Transverse colon (tissue), 4 donors: ENCODE data around the gene CCDC33. TPM values are rescaled to one million over a fixed set of nuclear protein-coding genes. Genes with fewer than 3 reads are reported as not detected.

Source experiments
- DNase-seq: peaks from one replicate; pipeline ENCODE4 v3.0.0-alpha.2; 2019
- H3K27ac ChIP-seq, 4 donors: fragments of 200-600 bp; sonication (generic); 2 replicates each; pipeline ENCODE4 v1.5.1; 2016 to 2018; ENCODE audit warnings: inconsistent platforms in 4 of 4
- H3K27me3 ChIP-seq: fragments of 200-600 bp; sonication (generic); 2 replicates; pipeline ENCODE4 v1.5.1; 2017; ENCODE audit warnings: inconsistent platforms
- H3K36me3 ChIP-seq, 4 donors: fragments of 200-600 bp; sonication (generic); 2 replicates each; pipeline ENCODE4 v1.5.1; 2017 to 2019; ENCODE audit warnings: inconsistent platforms in 4 of 4
- H3K4me1 ChIP-seq, 4 donors: fragments of 200-600 bp; sonication (generic); 2 replicates each; pipeline ENCODE4 v1.5.1; 2017 to 2020; ENCODE audit warnings: inconsistent platforms in 4 of 4
- H3K4me3 ChIP-seq, 4 donors: fragments of 200-600 bp; sonication (generic); 1 replicate in 1 of 4; 2 replicates in 3 of 4; pipeline versions ENCODE4 v1.5.1 to v1.6.1; 2017 to 2019; ENCODE audit warnings: inconsistent platforms in 4 of 4
- H3K9me3 ChIP-seq, 2 donors: fragments of 200-600 bp; sonication (generic); 2 replicates each; pipeline ENCODE4 v1.5.1; 2017 to 2019; ENCODE audit warnings: inconsistent platforms in 2 of 2
- EP300 ChIP-seq: sonication (generic); formaldehyde crosslinking; IDR thresholded peaks from one replicate; pipeline ENCODE4 v1.6.1; 2017; ENCODE audit warnings: antibody characterized with exemption, low read depth
- POLR2A ChIP-seq: fragments of 450-650 bp; IDR thresholded peaks from one replicate; pipeline ENCODE4 v1.6.1; 2016; ENCODE audit warnings: antibody characterized with exemption, mild to moderate bottlenecking, moderate library complexity
- POLR2AphosphoS5 ChIP-seq, 3 donors: sonication (generic); formaldehyde crosslinking; IDR thresholded peaks; one replicate each; pipeline ENCODE4 v1.6.1; 2016; ENCODE audit warnings: antibody characterized with exemption in 3 of 3
- WGBS, 2 donors: methylation state at CpG; one replicate each; pipeline ENCODE4 v1.1.5; 2018; ENCODE audit warnings: low coverage in 1 of 2; 5-methylcytosine and 5-hydroxymethylcytosine counted together
- in situ Hi-C, 4 donors: fragments of 200-750 bp; cut with MboI; loops; one replicate each; pipeline versions ENCODE4 v1.15.0 to v1.15.1; 2017; ENCODE audit warnings: low sequenced_read_pairs in 3 of 4, low pct_ligation_motif_present in 1 of 4, low pct_unique_long_range_greater_than_20kb in 1 of 4
- intact Hi-C: fragments of 100-400 bp; cut with DNase I; formaldehyde crosslinking; loops from one replicate; pipeline ENCODE4 v1.15.1; 2023; ENCODE audit warnings: low total_unique reads
- total RNA-seq, 4 donors: library from RNA; depleted of rRNA; stranded (reverse); fragments of >200 nt; gene quantifications; one replicate each; pipeline ENCODE4 v1.1.0, GENCODE V29; 2016
- TF ChIP-seq, protein P1 (sequence below), 5 experiments: fragments of 200-600 bp in 3 of 5; fragments of 450-650 bp in 2 of 5; sonication (generic) in 3 of 5; IDR thresholded peaks; 1 replicate in 2 of 5; 2 replicates in 3 of 5; pipeline ENCODE4 v1.5.1; 2016 to 2017; ENCODE audit warnings: antibody characterized with exemption in 5 of 5, inconsistent platforms in 3 of 5, mild to moderate bottlenecking in 2 of 5, moderate library complexity in 1 of 5

The CCDC33 gene
- total RNA-seq, 4 donors from 2014 or later = 0.16 TPM; not detected in 3

DNA sequence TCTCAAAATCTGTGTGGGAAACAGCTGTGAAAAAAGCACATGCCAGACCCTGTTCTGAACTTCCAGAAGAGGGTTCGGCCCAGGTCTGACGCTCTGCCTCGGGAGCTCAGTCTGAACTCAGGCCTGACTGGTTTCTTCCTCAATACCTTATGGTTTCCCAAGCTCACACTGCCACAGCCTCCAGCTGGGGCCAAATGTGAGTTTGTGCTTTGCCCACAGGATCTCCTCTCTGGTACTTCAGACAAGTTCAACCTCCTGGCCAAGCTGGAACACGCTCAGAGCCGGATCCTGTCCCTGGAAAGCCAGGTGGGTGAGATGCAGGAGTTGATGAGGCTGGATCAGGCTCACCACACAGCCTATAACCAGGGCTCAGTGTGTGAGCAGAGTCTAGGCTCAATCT is 97.5 kb downstream of the CCDC33 start:
- Histone ChIP-seq H3K4me1 (no peaks in the 10 kb centered on the region), H3K4me3 (no peak overlapping the region), H3K9me3 (no peaks in the 10 kb centered on the region), H3K27ac (no peak overlapping the region), H3K27me3 (no peaks in the 10 kb centered on the region), H3K36me3 (no peaks in the 10 kb centered on the region)
- in situ Hi-C loops (no loop called here), intact Hi-C loops (no loop called here)
- DNase-seq = no peak
- 64 to 88% methylated on average over 3 to 5 of the region's 5 CpGs for WGBS, 2 donors
- no peak for TF ChIP-seq EP300
- no peak for TF ChIP-seq POLR2AphosphoS5 (IDR thresholded peaks at IDR 0.05)
- no peak for TF ChIP-seq POLR2A
- TF ChIP-seq, protein P1, sequence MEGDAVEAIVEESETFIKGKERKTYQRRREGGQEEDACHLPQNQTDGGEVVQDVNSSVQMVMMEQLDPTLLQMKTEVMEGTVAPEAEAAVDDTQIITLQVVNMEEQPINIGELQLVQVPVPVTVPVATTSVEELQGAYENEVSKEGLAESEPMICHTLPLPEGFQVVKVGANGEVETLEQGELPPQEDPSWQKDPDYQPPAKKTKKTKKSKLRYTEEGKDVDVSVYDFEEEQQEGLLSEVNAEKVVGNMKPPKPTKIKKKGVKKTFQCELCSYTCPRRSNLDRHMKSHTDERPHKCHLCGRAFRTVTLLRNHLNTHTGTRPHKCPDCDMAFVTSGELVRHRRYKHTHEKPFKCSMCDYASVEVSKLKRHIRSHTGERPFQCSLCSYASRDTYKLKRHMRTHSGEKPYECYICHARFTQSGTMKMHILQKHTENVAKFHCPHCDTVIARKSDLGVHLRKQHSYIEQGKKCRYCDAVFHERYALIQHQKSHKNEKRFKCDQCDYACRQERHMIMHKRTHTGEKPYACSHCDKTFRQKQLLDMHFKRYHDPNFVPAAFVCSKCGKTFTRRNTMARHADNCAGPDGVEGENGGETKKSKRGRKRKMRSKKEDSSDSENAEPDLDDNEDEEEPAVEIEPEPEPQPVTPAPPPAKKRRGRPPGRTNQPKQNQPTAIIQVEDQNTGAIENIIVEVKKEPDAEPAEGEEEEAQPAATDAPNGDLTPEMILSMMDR (IDR thresholded peaks at IDR 0.05) = no peak

DNA sequence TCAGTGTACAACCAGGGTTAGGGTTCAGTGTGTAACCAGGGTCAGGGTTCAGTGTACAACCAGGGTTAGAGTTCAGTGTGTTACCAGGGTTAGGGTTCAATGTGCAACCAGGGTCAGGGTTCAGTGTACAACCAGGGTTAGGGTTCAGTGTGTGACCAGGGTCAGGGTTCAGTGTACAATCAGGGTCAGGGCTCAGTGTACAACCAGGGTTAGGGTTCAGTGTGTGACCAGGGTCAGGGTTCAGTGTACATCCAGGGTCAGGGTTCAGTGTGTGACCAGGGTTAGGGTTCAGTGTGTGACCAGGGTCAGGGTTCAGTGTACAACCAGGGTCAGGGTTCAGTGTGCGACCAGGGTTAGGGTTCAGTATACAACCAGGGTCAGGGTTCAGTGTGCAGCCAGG is 98.0 kb downstream of the CCDC33 start:
- intact Hi-C loops (no loop called here), in situ Hi-C loops (no loop called here)
- no peak for DNase-seq
- no peak for TF ChIP-seq POLR2A
- H3K9me3 ChIP-seq = no peaks in the 10 kb centered on the region
- H3K27ac ChIP-seq = no peak overlapping the region
- WGBS, 2 donors = 100% methylated on average over 1 of the region's 1 CpG; no CpG with 5 or more reads in 1 of the 2 donors
- no peaks in the 10 kb centered on the region for H3K27me3 ChIP-seq
- H3K4me1 ChIP-seq = no peaks in the 10 kb centered on the region
- H3K36me3 ChIP-seq = no peaks in the 10 kb centered on the region
- no peak overlapping the region for H3K4me3 ChIP-seq

DNA sequence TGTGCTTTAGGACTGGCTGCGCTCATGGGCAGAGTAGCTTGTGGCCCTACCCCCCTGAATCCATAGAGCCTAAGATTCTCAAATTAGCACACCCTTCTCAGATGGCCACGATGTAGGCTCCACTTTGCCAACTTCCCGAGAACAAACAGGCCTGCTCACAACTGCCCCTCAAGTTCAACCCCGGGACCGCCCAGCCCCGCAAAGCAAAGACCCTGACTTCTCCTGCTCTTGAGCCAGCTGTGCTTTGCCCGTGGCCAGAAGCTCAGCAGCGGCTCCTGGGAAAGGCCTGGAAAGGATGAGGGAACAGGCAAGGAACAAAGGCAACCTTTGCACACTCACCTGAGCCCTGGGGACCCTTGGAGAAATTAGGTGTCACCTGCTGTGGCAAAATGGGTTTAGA is 99.3 kb downstream of the CCDC33 start:
- TF ChIP-seq POLR2A (no peak), POLR2AphosphoS5 (IDR thresholded peaks at IDR 0.05) (no peak), EP300 (no peak)
- TF ChIP-seq, protein P1 (IDR thresholded peaks at IDR 0.05) = no peak
- no peak for DNase-seq
- Histone ChIP-seq H3K4me1 (no peaks in the 10 kb centered on the region), H3K4me3 (no peak overlapping the region), H3K9me3 (no peaks in the 10 kb centered on the region), H3K36me3 (no peaks in the 10 kb centered on the region), H3K27ac (no peak overlapping the region), H3K27me3 (no peaks in the 10 kb centered on the region)
- 86 to 93% methylated on average over 4 to 8 of the region's 8 CpGs for WGBS, 2 donors
- intact Hi-C loops (no loop called here), in situ Hi-C loops (no loop called here)

DNA sequence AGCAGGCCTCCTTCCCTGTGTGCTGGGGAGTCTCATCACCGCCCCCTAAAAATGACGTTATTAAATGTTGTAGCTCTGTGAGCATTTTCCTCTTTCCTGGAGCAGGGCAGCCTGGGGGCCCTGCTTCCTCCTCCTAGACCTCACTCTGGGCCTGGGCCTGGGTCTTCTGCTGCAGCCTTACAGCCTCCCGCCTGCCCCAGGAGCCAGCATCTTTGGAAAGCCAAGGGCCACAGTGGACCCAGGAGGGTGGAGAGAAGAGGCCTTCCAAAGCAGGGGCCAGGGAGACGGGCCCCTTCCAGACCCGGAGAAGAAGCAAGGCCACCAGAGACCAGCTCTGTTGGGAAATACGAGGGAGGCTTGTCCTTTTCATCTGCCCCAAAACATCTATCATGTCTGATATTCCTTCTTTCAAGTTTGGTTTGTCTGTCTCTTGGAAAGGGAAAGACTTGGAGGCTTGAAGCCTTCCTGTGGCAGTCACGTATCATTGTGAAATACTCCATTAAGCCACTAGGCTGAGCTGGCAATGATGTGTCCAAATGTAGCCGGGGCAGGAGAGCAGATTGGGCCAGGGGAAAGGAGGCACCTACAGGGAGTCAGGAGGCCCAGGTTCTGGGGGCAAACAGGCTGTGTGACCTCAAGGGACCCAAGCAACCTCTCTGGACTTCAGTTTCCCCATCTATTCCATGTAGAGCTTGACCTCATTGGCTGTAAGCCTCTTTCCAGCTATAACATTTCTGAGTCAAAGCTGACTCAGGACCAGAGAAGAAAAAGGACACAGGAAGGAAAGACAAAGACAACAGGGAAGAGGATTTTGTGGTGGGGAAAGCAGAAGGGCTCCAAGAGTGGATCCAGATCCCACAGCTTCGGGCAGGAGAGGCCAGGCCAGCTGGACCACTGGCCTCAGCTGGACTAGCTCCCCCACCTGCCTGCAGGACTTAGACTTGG is 100.2 kb downstream of the CCDC33 start:
- no peaks in the 10 kb centered on the region for H3K9me3 ChIP-seq
- TF ChIP-seq POLR2AphosphoS5 (IDR thresholded peaks at IDR 0.05) = no peak
- TF ChIP-seq EP300 = no peak
- TF ChIP-seq POLR2A = no peak
- TF ChIP-seq, protein P1 (IDR thresholded peaks at IDR 0.05) = no peak
- no peaks in the 10 kb centered on the region for H3K27me3 ChIP-seq
- H3K36me3 ChIP-seq = no peaks in the 10 kb centered on the region
- intact Hi-C loops = no loop called here
- H3K4me1 ChIP-seq = no peaks in the 10 kb centered on the region
- 73 to 85% methylated on average over 4 to 9 of the region's 9 CpGs for WGBS, 2 donors
- no peak overlapping the region for H3K27ac ChIP-seq
- no peak for DNase-seq
- no peak overlapping the region for H3K4me3 ChIP-seq
- in situ Hi-C loops = no loop called here
